AML-193 (cell line): ENCODE measurements around the gene LCA5L.
"Not testable (repeated sequence)": the region's sequence is repeated elsewhere in the genome, so short reads cannot be mapped to it uniquely, and the experiment has no call there.

Experiments used
- DNase-seq, 2 experiments: peaks; one replicate each; lab custom pipeline; 2025; lab: John Stamatoyannopoulos, UW

The LCA5L gene

GRCh38 chr21:39451332-39452206, 6.0 kb upstream of the LCA5L start, which contains the start of gene SH3BGR:
TSS of gene SH3BGR (plus strand) at chr21:39451970. CDS start at chr21:39452097, 127 bp downstream.
- DNase-seq = no peak

GRCh38 chr21:39447264-39447663, 1.7 kb upstream of the LCA5L start:
- no peak for DNase-seq

- DNase-seq = no peak
These were observed 977 bp downstream of the LCA5L start for GRCh38 chr21:39444421-39445180.

DNA sequence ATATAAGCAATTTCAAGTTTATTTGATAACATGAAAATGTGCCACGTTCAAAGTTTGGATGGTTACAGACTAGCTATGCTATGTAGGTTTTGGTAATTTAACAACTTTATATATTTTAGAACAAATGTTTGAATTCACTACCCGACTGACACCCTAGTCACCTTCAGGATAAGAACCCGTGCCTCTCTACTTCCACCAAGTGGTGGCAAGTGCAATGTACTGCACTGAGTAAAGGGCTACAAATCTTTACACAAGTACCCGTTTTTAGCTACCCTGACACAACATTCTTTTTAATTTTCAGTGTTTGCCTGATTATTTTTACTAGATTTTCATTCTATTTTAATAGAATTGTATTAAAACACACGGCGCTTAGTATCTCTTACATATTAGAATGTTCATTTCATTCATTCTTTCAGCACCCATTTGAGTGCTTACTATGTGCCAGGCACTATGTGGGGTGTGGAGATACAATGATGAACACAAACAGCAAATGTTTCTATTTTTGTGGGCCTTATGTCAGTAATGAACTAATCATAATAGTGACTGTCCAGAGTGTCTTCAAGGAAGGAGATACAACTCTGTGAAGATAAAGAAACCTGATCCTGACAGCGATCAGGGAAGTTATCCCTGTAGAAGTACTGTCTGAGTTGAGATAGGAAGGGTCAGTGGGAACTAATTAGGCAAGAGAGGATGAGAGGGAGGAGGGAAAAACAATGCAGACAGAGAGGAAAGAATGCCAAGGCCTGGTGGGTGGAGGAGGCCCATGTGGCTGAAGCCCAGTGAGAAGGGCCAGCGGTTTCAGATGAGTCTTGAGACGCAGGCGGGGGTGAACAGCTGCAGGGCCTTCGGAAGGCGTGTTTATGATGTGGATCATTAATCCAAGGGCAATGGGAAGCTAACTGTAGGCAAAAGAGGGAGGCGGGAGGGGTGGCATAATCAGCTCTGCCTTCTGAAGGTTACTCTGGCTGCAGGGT, 3.8 kb downstream of the LCA5L start:
- DNase-seq = peak; percentile 66 to 72

DNA sequence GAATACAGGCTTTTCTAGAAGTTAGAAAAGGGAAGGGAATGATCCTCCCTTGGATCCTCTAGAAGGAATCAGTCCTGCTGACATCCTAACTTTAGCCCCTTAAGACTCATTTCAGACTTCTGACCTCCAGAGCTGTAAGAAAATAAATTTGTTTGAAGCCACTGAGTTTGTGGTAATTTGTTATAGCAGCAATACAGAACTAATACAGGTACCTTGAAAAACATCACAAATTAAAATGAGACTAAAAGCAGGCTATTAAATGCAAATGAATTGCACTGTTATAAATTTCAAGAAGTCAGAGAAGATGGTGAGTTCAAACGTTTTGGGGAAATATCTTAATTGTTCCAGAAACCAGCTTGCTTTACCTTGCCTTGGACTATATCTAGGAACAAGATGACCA, 6.3 kb downstream of the LCA5L start:
- DNase-seq = no peak

GRCh38 chr21:39434950-39435349, 10.6 kb downstream of the LCA5L start:
- DNase-seq = no peak

GRCh38 chr21:39430954-39431353, 14.6 kb downstream of the LCA5L start:
- DNase-seq = no peak

DNA sequence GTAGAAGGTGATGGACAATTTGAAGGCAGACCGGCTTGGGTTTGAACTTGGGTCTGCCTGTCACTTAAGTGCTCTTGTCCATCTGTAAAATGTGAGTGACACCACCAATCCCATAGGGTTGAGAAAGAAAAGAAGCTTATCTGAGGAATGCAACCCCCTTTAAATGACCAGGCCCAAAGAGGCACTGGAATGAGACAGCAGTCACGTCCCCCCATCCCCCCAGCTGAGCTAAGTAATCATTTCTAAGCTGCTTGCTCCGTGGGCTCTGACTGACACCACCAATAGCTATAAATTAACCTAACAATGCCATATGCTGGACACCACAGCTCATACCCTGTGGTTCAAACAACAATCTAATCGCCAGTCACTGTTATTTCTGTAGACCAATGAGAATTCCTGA, 15.1 kb downstream of the LCA5L start:
- no peak for DNase-seq

GRCh38 chr21:39430016-39430415, 15.6 kb downstream of the LCA5L start:
- no peak for DNase-seq

DNA sequence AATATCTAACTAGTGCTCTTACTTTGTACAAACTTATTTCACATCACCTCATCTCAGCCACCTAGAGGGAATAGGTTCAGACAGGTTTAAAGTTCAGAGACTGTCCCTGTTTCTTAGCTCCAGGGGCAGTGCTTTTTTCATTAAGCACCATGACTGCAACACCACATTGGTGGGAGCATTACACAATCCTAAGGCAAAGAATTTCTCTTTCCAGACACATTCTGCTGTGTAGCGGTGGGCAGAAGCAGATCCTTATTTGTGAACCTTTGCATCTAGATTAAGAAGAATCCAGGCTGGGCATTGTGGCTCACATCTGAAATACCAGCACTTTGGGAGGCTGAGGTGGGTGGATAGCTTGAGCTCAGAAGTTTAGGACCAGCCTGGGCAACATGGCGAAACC, 16.1 kb downstream of the LCA5L start:
- no peak for DNase-seq

DNA sequence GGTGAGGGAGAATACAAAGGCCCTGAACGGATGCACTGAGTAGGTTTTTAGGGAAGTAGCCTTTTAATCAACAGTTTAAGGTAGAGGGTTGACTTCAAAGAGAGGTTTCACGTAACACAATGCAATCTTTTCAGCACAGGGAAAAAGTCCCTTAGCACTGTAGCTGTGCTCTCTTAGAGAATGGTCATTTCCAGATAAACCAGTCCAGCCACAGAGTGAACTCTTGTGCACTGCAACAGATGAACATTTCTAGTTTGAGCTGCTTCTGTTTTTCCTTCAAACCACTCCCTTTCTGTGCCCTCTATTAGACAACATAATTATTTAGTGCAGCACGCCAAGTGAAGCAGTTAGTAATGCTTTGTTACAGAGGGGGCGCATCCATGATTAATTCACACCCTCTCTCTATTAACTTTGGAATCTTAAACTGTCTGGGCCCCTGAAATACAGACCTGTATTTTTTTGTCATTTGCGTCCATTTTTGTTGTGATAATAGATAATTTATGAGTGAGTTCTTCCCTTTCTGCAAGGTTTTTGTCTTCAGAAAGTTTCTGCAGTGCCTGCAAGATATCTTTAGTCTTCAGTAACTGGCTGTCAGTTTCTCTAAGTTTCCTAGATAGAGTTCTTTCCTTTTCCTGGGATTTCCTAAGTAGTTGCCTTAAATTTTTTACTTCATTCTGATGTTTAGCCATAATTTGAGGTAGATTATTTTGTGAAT, 22.9 kb downstream of the LCA5L start:
- peak in 1 of 2 experiments; percentile 3 for DNase-seq

GRCh38 chr21:39419204-39419603, 26.4 kb downstream of the LCA5L start:
- DNase-seq = not testable (repeated sequence)

GRCh38 chr21:39406065-39406464, 39.5 kb downstream of the LCA5L start:
- DNase-seq = no peak

DNA sequence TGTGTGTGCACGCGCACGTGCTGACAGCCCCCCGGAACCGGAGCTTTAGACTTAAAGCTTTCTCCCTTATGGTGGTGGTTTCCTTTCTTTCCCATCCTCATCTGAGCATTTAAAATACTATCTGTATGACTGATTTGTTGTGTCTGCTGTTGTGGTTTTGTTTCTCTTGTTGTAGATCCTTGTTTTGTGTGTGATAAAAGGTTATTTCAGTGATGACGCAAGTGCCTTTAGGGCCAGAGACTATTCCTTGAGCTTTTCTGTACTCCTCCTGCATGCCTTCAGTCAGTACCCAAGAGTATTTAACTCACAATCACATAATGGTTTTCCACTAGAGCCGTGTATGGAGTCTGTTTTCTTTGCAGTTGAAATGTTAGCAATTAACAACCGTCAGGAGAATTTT, 45.4 kb downstream of the LCA5L start:
- DNase-seq = no peak

DNA sequence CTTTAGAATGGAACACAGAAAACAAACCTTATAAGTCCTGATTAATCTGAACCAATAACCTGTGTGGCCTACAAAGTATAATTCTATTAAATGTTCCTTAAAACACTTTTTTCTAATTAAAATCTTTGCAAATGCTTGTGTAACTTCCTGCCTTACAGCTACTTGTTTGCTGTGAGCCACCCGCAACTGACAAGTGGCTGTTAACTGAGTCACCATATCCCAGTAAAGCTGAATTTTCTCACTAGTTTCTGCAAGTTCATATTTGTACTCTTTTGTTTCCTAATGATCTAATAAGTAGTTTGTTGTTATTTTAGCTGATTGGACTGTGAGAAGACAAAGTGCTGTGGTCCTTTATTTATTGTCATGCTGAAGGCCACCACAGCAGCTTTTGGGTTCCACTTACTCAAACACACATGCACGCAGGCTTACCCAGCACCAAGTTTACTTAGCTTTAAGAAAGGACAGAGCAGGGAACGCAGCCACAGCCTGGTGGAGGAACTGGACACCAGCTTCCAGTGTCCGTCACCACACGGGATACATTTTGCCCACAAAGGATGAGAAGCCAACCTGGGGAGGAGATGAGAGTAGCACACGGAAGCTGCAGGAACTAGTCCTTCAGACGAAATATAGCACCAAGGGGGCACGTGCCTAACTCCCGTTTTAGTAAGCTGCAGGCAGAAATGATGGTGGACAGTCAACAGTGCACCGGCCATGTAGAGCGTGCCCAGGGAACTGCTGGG, 47.8 kb downstream of the LCA5L start:
- DNase-seq = peak; percentile 51 to 57

- no peak for DNase-seq
These were observed 52.6 kb downstream of the LCA5L start for GRCh38 chr21:39392981-39393380.

DNA sequence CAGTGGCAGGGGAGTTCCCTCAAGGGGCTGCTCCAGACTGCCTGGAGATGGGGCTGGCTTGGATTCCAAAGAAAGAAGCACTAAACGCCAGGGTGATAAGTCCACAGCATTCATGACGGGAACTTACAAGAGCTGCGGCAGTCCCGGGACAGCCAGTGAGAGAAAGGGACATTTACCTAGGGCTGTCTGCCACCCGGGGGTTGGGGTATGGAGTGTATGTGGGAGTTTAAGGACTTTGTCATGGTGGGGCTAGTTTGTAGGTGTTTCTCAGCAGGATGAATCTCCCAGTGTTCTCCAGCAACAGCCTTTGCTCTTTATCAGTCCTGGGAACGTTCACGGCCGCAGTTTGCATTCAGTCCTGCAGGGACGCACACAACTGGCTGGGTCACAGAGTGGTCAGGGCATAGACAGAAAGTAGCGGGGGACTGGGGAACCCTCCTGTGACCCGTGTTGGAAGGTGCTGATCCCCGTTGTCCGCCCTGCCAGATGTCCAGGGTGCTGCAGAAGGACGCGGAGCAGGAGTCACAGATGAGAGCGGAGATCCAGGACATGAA, 55.3 kb downstream of the LCA5L start:
- no peak for DNase-seq

- DNase-seq = no peak
These were observed 56.8 kb downstream of the LCA5L start for GRCh38 chr21:39388811-39389155.

GRCh38 chr21:39388038-39388810, 57.4 kb downstream of the LCA5L start:
- DNase-seq = peak; percentile 71 to 72
